SK-N-SH treated with all-trans-retinoic acid at 6 μM for 48 hours (cell line): Measurements from ENCODE around the gene AADACL3.

Source experiments
- ARNTL ChIP-seq: fragments of 450-650 bp; formaldehyde crosslinking; IDR thresholded peaks from 2 replicates; pipeline ENCODE4 v1.5.0; 2020; ENCODE audit warnings: low read depth, mild to moderate bottlenecking, moderate library complexity, borderline replicate concordance
- CSDC2 ChIP-seq: fragments of 250-450 bp; sonication (Bioruptor Pico); IDR thresholded peaks from 2 replicates; pipeline ENCODE4 v1.5.0; 2020; ENCODE audit warnings: mild to moderate bottlenecking, moderate library complexity
- ESRRG ChIP-seq: fragments of 250-450 bp; sonication (Bioruptor Pico); IDR thresholded peaks from 2 replicates; pipeline ENCODE4 v1.6.1; 2021; ENCODE audit warnings: mild to moderate bottlenecking
- PPARA ChIP-seq: fragments of 250-450 bp; sonication (Bioruptor Pico); IDR thresholded peaks from 2 replicates; pipeline ENCODE4 v1.5.0; 2020; ENCODE audit warnings: mild to moderate bottlenecking, borderline replicate concordance
- ZC3H10 ChIP-seq: fragments of 250-450 bp; sonication (Bioruptor Pico); IDR thresholded peaks from 2 replicates; pipeline ENCODE4 v1.5.1; 2021; ENCODE audit warnings: mild to moderate bottlenecking, moderate library complexity
- ZFP3 ChIP-seq: fragments of 250-450 bp; sonication (Bioruptor Pico); IDR thresholded peaks from 2 replicates; pipeline ENCODE4 v1.5.0; 2020; ENCODE audit warnings: mild to moderate bottlenecking, moderate library complexity
- ZFP30 ChIP-seq: fragments of 450-650 bp; formaldehyde crosslinking; IDR thresholded peaks from 2 replicates; pipeline ENCODE4 v1.5.0; 2022; ENCODE audit warnings: mild to moderate bottlenecking, moderate library complexity
- TF ChIP-seq, protein P1 (sequence below): fragments of 250-450 bp; sonication (Bioruptor Pico); IDR thresholded peaks from 2 replicates; pipeline ENCODE4 v1.8.0; 2020; ENCODE audit warnings: mild to moderate bottlenecking, moderate library complexity, borderline replicate concordance
- TF ChIP-seq, protein P2 (sequence below): fragments of 250-450 bp; sonication (Bioruptor Pico); IDR thresholded peaks from 2 replicates; pipeline ENCODE4 v1.5.1; 2020; ENCODE audit warnings: low read depth, mild to moderate bottlenecking, moderate library complexity
- TF ChIP-seq, protein P3 (sequence below): fragments of 250-450 bp; sonication (Bioruptor Pico); IDR thresholded peaks from 2 replicates; pipeline ENCODE4 v1.5.0; 2020; ENCODE audit warnings: mild to moderate bottlenecking, moderate library complexity

DNA sequence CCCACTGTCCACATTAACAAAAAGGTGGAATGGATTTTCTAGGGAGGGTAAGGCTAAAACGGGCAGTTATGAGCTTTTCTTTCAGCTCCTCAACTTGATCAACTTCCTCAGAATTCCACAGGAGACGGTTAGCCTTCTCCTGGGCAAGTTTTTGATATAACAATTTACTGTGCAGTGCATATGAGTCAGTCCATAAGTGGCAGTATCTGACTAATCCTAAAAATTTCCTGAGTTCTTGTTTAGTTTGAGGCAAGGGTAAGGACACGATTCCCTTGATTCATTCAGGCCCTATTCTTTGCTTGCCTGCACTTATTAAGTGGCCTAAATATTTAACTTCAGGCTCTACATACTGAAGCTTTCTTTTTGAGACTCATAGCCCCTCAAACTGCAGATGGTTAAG is 6.2 kb upstream of the AADACL3 start:
- TF ChIP-seq, protein P1, sequence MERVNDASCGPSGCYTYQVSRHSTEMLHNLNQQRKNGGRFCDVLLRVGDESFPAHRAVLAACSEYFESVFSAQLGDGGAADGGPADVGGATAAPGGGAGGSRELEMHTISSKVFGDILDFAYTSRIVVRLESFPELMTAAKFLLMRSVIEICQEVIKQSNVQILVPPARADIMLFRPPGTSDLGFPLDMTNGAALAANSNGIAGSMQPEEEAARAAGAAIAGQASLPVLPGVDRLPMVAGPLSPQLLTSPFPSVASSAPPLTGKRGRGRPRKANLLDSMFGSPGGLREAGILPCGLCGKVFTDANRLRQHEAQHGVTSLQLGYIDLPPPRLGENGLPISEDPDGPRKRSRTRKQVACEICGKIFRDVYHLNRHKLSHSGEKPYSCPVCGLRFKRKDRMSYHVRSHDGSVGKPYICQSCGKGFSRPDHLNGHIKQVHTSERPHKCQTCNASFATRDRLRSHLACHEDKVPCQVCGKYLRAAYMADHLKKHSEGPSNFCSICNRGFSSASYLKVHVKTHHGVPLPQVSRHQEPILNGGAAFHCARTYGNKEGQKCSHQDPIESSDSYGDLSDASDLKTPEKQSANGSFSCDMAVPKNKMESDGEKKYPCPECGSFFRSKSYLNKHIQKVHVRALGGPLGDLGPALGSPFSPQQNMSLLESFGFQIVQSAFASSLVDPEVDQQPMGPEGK (CRISPR knock-in tag) = no peak
- TF ChIP-seq ZFP30 (CRISPR knock-in tag) (no peak), ZFP3 (CRISPR knock-in tag) (no peak), ESRRG (CRISPR knock-in tag) (no peak), CSDC2 (no peak), ZC3H10 (CRISPR knock-in tag) (no peak), ARNTL (CRISPR knock-in tag) (no peak), PPARA (CRISPR knock-in tag) (no peak)
- TF ChIP-seq, protein P2, sequence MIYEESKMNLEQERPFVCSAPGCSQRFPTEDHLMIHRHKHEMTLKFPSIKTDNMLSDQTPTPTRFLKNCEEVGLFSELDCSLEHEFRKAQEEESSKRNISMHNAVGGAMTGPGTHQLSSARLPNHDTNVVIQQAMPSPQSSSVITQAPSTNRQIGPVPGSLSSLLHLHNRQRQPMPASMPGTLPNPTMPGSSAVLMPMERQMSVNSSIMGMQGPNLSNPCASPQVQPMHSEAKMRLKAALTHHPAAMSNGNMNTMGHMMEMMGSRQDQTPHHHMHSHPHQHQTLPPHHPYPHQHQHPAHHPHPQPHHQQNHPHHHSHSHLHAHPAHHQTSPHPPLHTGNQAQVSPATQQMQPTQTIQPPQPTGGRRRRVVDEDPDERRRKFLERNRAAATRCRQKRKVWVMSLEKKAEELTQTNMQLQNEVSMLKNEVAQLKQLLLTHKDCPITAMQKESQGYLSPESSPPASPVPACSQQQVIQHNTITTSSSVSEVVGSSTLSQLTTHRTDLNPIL (CRISPR knock-in tag) = no peak
- TF ChIP-seq, protein P3, sequence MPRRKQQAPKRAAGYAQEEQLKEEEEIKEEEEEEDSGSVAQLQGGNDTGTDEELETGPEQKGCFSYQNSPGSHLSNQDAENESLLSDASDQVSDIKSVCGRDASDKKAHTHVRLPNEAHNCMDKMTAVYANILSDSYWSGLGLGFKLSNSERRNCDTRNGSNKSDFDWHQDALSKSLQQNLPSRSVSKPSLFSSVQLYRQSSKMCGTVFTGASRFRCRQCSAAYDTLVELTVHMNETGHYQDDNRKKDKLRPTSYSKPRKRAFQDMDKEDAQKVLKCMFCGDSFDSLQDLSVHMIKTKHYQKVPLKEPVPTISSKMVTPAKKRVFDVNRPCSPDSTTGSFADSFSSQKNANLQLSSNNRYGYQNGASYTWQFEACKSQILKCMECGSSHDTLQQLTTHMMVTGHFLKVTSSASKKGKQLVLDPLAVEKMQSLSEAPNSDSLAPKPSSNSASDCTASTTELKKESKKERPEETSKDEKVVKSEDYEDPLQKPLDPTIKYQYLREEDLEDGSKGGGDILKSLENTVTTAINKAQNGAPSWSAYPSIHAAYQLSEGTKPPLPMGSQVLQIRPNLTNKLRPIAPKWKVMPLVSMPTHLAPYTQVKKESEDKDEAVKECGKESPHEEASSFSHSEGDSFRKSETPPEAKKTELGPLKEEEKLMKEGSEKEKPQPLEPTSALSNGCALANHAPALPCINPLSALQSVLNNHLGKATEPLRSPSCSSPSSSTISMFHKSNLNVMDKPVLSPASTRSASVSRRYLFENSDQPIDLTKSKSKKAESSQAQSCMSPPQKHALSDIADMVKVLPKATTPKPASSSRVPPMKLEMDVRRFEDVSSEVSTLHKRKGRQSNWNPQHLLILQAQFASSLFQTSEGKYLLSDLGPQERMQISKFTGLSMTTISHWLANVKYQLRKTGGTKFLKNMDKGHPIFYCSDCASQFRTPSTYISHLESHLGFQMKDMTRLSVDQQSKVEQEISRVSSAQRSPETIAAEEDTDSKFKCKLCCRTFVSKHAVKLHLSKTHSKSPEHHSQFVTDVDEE (CRISPR knock-in tag) = no peak
